ENCODE data around the gene RRP15. TPM values are rescaled to one million over a fixed set of nuclear protein-coding genes. Genes with fewer than 3 reads are reported as not detected.

The RRP15 gene
- total RNA-seq, 1 donor from 2014 or later: 1.9 TPM

GRCh38 chr1:218275823-218276222, 9.3 kb upstream of the RRP15 start:
- TF ChIP-seq CTCF (IDR thresholded peaks at IDR 0.05): no peak
- Histone ChIP-seq H3K4me3 (no peak overlapping the region), H3K4me1 (no peaks in the 10 kb centered on the region), H3K27me3 (no peaks in the 10 kb centered on the region), H3K27ac (no peak overlapping the region), H3K36me3 (no peaks in the 10 kb centered on the region), H3K9me3 (no peaks in the 10 kb centered on the region)
- no peak for DNase-seq (ENCODE audit: low spot score in 2 of 2)
- intact Hi-C loops (cut with DNase I): no loop called here

GRCh38 chr1:218281285-218281684, 3.8 kb upstream of the RRP15 start:
- intact Hi-C loops (cut with DNase I): no loop called here
- no peak for DNase-seq (ENCODE audit: low spot score in 2 of 2)
- Histone ChIP-seq H3K4me1 (peaks cover 0 to 6% of the 10 kb centered on the region in 2 donors), H3K4me3 (no peak overlapping the region), H3K27ac (no peak overlapping the region), H3K27me3 (no peaks in the 10 kb centered on the region), H3K36me3 (no peaks in the 10 kb centered on the region), H3K9me3 (no peaks in the 10 kb centered on the region)
- no peak for TF ChIP-seq CTCF (IDR thresholded peaks at IDR 0.05)

DNA sequence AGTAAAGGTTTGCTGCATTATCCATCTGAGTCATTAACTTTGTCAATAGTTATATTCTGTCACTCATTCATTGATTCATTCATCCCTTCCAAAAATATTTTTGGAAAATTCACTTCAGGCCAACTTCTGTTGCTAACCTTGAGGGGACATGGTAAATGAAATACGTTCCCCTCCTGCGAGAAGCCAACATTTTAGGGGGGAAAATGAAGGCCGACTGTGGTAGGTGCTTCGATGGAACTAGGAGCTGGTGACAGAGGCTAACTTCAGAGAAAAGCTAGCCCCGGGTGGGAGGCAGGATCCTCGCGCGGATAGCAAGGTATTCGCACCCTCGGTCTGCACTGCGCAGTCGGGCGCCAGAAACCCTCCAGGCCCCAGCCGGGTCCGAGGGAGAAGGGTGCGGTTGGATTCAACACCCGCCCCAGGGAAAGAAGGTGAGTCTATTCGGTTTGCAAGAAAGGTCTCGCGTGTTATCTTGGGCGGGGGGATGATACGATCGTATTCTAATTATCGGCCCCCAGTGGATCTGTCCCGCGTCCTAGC, 646 bp upstream of the RRP15 start:
- no peak for DNase-seq (ENCODE audit: low spot score in 2 of 2)
- intact Hi-C loops (cut with DNase I): no loop called here
- Histone ChIP-seq H3K36me3 (no peaks in the 10 kb centered on the region), H3K27me3 (no peaks in the 10 kb centered on the region), H3K4me1 (peaks cover 0 to 8% of the 10 kb centered on the region in 2 donors), H3K4me3 (peak overlapping the region; percentile 62 to 90), H3K27ac (peak overlapping the region; percentile 55 to 69), H3K9me3 (no peaks in the 10 kb centered on the region)
- no peak for TF ChIP-seq CTCF (IDR thresholded peaks at IDR 0.05)

DNA sequence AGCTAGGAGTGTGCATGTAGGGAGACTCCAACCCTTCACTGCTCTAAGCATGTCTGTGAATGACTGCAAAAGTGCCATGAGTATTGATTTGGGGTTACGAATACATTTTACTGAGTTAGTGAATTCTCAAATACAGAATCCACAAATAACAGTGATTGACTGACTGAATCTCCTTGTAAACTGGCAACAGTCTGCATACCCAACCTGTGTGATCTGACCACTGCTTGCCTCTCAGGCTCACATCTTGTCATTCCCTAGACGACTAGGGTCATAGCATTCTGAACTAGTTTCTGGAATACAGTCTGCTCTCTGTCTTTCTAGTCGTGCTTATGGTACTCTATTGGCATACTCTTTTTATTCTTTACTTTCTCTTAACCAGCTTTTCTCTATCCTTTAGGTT, 7.4 kb downstream of the RRP15 start:
- no peaks in the 10 kb centered on the region for H3K27me3 ChIP-seq
- no peak for DNase-seq (ENCODE audit: low spot score in 2 of 2)

GRCh38 chr1:218294546-218294945, 9.5 kb downstream of the RRP15 start:
- DNase-seq (ENCODE audit: low spot score in 2 of 2): no peak
- Histone ChIP-seq H3K36me3 (peaks cover 0 to 2% of the 10 kb centered on the region in 2 donors), H3K27ac (no peak overlapping the region), H3K9me3 (no peaks in the 10 kb centered on the region), H3K4me3 (no peak overlapping the region), H3K27me3 (no peaks in the 10 kb centered on the region), H3K4me1 (no peaks in the 10 kb centered on the region)
- TF ChIP-seq CTCF (IDR thresholded peaks at IDR 0.05): no peak
- intact Hi-C loops (cut with DNase I): no loop called here

More for the DNA sequence above, 7.4 kb downstream of the RRP15 start:
- TF ChIP-seq CTCF (IDR thresholded peaks at IDR 0.05): no peak
- Histone ChIP-seq H3K9me3 (no peaks in the 10 kb centered on the region), H3K4me3 (no peak overlapping the region), H3K36me3 (peaks cover 0 to 2% of the 10 kb centered on the region in 2 donors), H3K27ac (no peak overlapping the region), H3K4me1 (no peaks in the 10 kb centered on the region)
- intact Hi-C loops (cut with DNase I): no loop called here

- TF ChIP-seq CTCF (IDR thresholded peaks at IDR 0.05): no peak
These were observed 11.1 kb downstream of the RRP15 start for GRCh38 chr1:218296162-218296561.

More at GRCh38 chr1:218296162-218296561, 11.1 kb downstream of the RRP15 start:
- DNase-seq (ENCODE audit: low spot score in 2 of 2): no peak
- H3K9me3 ChIP-seq: no peaks in the 10 kb centered on the region
- intact Hi-C loops (cut with DNase I): no loop called here
- H3K4me1 ChIP-seq: no peaks in the 10 kb centered on the region
- no peaks in the 10 kb centered on the region for H3K27me3 ChIP-seq
- H3K4me3 ChIP-seq: no peak overlapping the region
- H3K36me3 ChIP-seq: peaks cover 0 to 2% of the 10 kb centered on the region in 2 donors
- H3K27ac ChIP-seq: no peak overlapping the region
